ENCODE data around the gene DRD1.

The DRD1 gene

DNA sequence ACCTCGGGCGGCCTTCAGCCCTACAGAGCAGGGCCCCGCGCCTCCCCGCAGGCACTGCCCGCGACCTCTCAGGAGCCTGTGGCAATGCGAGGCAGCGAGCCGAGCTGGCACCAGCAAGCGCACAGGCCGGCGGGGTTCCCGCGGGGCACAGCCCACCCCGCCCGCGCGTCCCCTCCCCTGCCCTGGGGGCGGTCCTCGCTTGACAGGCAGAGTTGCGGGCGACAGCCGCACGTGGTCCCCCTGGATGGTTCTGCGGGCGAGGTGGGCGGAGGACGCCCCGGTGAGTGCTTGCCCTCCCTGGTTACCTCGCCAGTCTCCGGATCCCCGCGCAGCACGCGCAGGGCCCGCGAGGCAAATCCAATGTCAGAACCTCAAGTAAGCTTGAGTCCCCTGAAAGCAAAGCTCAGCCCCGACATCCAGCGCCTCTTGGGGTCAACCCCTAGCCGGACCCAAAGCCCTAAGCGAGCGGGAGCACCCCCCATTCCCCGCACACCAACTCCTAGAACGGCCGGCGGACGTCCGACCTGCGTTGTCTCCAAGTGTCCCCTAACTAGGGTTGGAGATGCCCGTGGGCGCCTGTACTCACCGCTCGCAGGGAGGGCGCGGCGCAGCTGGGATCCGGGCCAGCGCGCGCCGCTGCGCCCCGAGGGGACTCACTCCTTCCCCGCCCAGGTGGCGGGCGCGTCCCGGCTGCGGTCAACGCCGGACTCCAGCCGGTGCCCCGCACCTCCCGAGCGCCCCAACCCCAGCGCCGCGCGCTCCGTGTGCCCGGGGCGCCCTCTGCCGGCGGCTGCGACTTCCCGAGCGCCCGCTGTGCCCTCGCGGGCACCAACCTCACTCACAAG, at the start of gene DRD1:
Gene DRD1, minus strand, starts transcription at position 123 of the 845 bp plus-strand sequence. CDS start 1,083 bp downstream, outside the sequence.
- DNase-seq: peak; percentile 63

DNA sequence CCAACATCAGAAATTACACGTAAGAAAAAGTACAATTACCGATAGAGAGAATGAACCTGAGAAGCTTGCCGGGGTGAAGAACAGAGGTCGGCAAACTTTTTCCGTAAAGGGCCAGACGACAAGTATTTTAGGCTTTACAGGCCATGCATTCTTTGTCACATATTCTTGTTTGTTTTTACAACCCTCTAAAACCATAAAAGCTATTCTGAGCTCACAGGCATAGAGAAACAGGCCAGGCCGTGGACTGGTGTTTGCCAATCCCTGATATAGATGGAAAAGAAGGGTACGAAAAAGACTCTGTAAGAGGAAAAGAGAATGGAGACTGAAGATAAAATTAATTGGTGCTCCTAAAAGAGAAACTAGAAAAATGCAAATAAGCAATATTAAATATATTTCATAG, 49.7 kb upstream of the DRD1 start:
- DNase-seq: no peak

DNA sequence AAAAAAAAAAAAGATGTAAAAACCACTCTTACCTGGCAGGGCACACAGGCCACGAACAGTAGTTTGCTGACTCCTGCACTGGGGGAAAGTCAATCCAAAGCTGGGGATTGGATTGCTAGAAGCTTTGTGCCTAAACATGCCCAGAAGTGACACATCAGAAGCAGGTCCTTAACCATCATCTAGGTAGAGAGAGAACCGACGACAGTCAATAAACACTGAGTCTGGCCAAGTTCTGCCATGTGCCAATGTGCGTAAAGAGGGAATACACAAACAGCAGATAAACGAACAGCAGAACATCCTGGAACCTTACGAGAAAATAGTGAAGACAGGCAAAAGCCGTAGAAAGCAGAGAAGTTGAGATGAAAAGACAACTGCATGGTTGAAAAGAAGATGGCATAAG, 49.3 kb upstream of the DRD1 start:
- DNase-seq: no peak

DNA sequence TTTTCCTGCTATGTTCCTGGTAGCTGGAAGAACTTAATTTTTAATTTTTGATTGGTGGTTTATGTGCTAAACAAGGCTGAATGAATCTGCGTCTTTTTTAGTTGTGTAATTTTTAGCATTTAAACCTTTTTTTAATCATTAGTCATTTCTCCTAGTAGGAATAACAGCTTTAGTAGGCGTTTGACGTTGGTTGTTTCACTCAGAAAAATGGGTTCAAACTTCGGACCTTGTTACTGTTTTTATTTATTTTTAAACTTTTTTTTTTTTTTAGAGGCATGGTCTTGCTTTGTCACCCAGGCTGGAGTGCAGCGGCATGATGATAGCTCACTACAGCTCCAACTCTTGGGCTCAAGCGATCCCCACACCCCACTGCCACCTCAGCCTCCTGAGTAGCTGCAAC, 47.2 kb upstream of the DRD1 start:
- no peak for DNase-seq

DNA sequence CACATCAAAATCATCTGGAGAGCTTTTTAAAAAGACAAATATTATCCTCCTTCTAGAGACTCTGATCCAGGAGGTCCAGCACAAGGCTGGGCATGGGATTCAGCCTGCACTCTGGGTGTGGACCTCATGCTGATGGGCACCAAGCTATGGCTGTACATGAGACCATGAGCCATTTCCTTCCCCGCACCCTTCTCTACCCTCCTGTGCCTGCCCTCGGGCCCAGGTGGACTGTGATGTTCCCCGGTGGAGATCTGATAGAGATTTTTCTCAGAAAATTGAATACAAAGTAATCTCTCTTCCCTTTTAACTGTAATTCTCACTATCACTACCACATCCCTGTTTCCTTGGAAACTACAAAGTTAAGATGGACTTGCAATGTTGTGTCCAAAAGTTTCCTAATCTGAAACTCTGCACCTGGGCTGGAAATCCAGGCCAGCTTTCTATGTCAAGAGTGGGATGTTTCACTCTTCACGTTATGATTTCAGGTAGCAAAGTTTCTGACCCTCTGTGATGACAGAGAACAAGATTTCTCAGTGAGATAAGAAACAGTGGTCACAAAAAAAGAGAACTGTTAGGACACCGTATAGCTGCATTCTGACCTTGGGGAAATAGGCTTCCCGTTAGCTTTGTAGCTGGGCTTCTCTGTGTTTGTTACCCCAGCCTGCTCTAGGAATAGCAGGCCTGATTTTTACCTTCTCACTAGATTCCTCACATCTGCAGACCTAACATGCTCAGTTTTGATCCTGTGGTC, 45.9 kb upstream of the DRD1 start:
- DNase-seq: no peak

DNA sequence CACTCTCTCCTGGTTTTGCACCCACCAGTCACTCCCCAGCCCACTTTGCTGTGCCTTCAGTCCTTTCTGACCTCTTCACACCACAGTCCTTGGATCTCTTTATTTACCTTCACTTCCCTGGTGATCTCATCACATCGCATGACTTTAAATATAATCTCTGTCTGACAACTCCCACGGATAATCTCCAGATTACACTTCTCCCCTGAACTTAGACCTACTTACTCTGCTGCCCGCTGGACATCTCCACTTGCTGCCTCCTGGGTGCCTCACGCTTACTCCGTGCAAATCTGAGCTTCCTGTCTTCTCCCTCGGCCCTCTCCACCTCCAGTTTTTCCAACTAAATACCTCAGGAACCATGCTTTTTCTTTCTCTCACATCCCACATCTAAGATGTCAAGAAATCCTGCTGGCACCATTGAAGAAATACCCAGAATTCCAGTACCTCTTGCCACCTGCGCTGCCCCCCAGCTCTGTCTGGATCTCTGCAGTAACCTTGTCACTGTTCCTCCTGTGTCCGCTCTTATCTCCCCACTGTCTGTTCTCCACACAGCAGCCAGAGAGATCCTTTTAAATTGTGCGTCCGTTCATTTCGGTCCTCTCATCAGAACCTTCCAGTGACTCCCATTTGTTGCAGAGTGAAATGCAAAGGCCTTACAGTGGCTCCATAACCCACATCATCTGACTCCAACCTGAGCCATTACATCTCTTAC, 43.7 kb upstream of the DRD1 start:
- DNase-seq: no peak

DNA sequence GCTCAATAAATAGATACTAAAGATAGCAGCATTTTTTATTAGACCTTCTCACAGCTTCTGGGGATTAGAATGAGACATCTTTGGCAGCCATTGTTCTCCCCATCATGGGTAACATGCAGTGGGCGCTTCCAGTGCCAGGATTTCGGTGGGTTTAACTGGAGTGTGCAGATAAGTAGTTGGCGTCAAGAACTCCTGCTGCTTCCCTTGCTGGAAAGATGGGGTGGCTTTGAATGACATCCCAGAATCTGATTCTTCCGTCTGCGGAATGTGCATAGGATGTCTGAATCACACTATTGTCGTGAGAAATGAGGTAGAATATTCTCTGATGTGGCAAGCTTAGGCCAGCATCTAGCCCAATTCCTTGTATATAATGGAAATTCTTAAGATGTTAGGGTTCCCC, 41.6 kb upstream of the DRD1 start:
- DNase-seq: no peak

DNA sequence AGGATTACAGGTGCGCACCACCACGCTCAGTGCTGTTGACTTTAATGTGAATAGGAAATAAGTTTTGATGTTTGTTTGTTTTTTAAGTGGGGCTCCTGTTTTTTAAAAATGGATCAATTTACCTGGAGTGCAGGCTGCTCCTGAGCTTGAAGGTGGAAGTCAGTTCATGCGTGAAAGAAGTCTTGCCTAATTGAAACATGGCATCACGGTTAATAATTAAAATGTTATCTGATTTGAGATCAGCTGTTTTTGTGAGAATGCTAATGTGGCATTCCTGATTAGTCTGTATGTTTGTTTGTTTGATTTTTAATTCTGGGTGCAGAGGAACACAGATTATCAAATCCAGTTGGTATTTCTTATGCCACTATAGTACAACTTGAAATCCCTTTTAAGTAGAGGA, 40.8 kb upstream of the DRD1 start:
- no peak for DNase-seq

DNA sequence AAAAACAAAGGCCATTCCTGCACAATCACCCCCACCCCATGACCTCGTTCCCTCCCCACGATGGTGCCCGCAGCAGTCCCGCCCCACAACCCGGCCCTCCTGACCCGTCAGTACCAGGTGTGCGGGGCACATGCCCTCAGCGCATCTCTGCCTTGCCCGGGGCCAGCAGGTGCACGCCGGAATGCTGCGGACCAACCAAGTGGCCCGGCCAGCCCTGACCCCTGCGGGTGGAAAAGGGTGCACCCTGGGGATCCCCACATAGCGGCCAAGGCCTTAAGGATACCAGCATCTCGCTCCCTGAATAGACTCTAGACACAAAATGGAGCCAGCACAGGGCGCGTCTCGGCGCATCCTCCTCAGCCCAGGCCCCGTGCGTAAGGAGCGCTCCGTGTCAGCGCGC, 40.3 kb upstream of the DRD1 start:
- no peak for DNase-seq

DNA sequence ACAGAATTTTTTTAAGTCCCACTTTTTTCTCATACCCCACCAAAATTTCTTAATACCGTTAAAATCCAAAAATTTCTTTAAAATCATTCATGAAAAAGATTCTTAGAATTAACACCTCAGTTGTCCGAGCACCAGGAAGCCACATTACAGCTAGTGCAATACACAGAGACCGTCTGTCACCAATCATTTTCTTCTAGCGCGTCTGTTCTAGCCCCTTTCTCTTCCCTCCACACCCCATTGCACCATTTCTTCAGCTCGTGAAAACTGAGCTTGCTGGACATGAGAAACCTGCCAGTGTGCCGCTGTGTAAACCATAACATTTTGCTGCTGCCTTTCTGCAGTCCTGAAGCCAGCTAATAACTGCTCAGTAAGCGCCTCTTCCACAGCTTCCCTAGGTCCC, 39.4 kb upstream of the DRD1 start:
- no peak for DNase-seq

DNA sequence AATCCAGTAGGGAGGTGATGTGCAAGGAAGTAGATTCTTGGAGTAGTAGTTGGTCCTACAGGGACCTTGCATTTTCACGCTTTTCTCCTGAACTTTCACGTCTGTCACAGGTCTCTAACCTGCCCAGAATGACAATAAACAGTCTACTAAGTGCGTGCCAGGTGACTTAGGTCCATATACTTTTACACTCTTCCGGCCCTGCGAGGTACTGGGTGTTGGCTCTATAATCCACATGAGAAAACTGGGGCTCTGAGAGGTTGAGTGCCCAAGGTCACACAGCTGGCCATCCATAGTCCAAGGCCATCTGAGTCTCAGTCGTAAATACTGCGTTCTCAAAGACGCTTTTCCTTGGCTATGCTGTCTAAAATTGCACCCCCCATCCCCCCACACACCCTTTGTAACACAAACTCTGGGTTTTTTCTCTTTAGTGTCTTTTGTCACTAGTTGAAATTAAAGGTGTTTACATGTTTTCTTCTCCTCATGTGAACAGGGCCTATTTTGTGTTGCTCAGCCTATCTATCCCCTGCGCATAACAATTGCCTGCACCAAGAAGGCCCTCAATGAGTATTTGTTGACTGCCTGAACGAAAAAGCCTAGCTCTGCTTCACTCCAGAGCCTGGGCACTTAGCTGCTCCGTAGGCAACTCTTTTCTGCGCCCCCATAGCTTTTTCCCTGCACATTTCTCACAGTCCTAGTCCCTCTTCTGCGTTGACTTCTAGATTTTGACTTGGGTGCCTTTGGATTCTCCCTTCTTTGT, 35.3 kb upstream of the DRD1 start:
- DNase-seq: peak; percentile 30

DNA sequence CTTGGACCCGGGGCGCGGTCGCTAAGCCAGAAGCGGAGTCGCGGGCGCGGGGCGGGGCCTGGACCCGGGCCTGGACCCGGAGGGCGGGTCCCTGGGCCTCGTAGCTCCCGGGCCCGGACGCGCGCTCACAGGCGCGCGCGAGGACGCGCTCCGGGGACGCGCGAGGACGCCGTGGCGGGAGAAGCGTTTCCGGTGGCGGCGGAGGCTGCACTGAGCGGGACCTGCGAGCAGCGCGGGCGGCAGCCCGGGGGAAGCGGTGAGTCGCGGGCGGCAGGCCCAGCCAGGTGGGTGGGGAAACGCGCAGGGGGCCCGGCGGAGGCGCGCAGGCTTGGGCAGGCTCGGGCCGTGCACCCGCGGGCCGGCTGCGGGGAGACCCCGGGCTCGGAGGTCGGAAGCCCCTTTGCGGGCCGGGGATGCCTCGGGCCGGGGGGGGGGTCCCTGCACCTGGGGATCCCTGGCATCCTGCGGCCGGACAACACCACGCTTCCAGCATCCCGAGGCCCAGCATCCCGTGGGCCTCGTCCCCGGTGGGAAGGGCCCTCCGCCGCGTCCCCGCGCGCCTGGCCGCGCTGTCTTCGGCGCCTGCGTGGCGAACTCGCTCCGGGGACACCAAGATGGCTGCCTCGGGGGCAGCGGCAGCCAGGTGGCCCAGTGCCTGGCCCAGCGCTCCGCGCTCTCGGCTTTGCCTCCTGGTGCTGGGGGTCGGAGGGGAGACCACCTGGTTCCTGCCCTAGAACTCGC, 34.6 kb upstream of the DRD1 start, which contains the start of gene SFXN1:
Gene SFXN1, plus strand, starts transcription at position 177 of the 741 bp plus-strand sequence. CDS start 13,544 bp downstream, outside the sequence.
- peak; percentile 85 for DNase-seq

DNA sequence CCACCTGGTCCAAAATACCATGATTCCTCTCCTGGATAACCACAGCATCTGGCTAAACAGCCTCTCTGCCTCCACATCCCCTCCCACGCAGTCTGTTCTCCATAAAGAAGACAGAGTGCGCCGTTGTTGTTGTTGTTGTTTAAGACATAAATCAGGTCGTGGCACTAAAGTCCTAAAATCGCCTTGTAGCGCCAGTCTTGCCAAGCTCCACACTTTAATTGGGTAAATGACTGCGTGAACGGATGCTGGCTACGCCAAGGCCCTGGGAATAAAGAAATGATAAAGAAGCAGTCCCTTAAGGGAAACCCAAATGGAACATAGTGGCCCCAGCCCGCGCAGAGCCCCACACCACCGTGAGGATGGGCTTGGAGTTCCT, 34.0 kb upstream of the DRD1 start:
- no peak for DNase-seq

DNA sequence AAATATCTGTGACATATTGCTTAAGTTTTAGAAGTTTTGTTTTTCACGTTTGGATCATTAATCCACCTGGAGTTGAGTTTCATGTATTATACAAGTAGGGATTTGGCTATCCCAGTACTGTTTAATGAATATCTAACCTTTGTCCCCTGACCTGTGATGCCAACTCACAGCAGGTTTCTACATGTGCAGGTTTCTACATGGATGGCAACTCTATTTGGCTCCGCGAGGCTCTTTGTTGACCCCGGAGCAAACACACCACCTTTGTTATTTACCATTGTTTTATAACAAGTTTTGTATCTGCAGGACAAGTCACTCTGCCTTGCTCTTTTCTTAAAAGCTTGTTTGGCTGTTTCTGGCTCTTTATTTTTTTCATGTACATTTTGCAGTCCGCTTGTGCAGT, 33.5 kb upstream of the DRD1 start:
- DNase-seq: no peak

DNA sequence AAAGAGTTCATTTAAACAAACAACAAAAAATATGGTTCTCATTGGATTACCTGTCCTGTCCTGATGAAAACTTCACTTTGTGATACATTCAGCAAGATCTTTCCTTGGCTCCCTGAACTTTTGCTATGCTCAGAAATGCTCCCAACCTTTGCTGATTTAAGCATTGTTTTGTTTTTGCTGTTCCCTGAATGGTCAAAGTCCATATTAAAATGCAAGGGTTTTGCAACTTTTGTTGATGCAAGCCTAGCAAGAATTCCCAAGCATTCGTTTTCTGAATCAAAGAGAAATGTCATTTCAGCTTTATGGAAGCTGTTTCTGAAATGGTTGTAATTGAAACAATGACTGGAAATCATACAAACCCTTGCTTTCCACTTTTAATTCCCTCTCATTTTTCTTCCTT, 31.3 kb upstream of the DRD1 start:
- DNase-seq: no peak

DNA sequence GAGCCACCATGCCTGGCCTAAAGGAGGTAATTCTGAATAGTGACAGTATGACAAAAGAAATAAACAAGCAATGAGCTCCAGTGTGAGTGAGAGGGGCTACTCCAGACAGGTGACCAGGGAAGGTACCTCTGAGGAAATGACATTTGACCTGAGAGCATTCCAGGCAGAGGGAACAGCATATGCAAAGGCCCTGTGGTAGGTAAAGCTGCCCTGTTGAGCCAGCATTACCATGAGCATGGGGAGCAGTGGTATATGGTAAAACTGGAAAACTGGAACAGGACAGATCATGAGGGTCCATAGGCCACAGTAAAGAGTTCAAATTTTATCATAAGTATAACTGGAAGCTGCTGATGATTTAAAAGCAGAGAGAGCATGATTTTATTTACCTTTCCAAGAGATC, 28.4 kb upstream of the DRD1 start:
- DNase-seq: no peak

DNA sequence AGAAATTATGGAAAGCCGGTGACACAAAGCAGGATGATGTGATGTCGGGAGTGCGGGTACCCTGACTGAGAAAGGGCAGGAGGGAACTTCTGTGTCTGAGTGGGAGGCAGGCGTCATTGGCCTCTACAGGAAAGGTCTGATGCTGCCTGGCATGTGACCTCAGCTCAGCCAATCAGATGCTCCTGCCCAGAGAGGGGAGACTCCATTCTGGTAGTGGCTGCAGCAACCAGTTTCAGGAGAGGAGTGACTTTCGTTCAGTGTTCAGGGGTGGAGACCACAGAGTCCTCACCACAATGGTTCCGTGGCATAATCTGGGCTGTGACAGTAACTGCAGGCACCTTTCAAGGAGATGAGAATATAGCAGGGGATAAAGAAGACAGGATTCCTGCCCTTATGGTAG, 27.6 kb upstream of the DRD1 start:
- DNase-seq: no peak

DNA sequence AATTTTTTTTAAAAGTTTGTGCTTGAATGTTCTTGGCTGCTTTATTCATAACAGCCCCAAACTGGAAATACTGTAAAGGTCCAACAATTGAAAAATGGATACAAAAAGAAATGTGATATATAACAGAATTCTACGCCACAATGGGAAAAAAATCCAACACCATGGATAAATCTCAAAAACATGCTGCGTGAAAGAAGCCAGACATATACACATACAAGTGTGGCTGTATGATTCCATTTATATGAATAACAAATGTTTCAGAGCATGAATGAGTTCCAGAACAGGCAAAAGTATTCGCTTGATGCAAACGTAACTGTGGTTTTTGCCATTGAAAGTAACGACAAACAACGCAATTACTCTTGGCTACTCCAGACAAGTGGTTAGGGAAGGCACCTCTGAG, 27.2 kb upstream of the DRD1 start:
- DNase-seq: no peak

DNA sequence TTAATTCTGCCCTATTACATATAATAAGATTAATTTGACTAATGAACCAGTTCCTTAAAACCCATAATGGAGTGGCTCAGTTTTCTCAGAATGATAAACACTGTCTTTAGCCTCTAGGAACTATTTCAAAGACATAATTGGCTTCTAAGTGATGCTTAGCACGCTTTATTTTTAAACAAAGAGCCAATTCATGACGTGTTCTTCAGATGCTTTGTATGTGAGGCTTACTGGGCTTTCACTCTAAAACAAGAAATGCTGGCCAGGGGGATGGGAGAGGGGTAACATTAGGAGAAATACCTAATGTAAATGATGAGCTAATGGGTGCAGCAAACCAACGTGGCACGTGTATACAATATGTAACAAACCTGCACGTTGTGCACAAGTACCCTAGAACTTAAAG, 26.8 kb upstream of the DRD1 start:
- no peak for DNase-seq

DNA sequence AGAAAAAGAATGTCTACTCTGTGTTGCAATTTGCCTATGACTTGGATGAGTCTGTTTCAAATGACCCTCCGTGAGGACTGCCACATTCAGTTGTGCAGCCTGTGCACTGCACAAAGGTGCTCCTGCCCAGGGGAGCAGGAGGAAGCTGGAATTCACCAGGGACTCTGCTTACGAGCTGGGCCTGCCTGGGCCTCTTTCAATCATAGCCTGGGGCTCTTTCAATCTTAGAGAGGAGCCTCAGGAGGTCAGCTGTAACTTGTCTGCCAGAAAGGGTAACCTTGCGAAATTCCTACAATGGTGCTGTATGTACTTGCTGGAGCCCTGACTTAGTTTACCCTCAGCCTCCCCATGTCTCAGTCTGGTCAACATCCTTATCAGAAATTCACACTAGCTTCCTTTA, 25.9 kb upstream of the DRD1 start:
- no peak for DNase-seq

DNA sequence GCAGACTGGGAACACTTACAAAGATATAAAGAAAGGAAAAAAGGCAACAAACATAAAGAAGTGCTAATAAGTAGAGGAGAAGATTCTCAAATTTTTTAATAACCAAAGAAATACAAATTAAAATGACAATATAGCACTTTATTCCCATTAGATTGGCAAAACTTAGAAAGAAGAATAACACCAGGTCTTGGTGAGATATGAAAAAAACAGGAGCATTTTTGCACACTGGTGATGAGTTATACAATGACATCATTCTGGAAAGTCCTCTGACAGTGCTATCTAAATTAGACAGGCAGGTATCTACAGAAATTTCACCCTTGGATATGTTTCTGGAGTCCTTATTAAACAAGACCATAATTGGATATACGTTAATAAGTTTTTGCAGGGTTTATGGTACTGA, 24.9 kb upstream of the DRD1 start:
- DNase-seq: no peak

Data from CD4-positive, alpha-beta T cell treated with Interleukin-17A for 4 hours (primary cell).